Pancreas (tissue), 10 donors: Measurements from ENCODE around the gene FGF22. TPM values are rescaled to one million over a fixed set of nuclear protein-coding genes. Genes with fewer than 3 reads are reported as not detected.

Experiments used
- ATAC-seq, 4 donors: fragments of 200-7000 bp; cut with Tn5 transposase; one replicate each; pipeline versions ENCODE4 v1.8.0 to v1.9.1; 2020; ENCODE audit warnings: mild to moderate bottlenecking in 4 of 4, moderate library complexity in 4 of 4
- DNase-seq, 6 donors: peaks; one replicate each; pipeline ENCODE4 v3.0.0-alpha.2; 2020
- FAIRE-seq: peaks from 2 replicates; lab custom pipeline; 2012; peaks lifted over from hg19 to GRCh38; lab: Jason Lieb, UNC
- H3K27ac ChIP-seq, 4 donors: fragments of 200-600 bp; sonication (generic); 1 replicate in 3 of 4; 2 replicates in 1 of 4; pipeline versions ENCODE4 v1.5.0 to v1.8.0; 2020
- H3K27me3 ChIP-seq, 4 donors: fragments of 200-600 bp; one replicate each; pipeline ENCODE4 v1.8.0; 2021
- H3K36me3 ChIP-seq, 3 donors: fragments of 200-600 bp; sonication (generic) in 1 of 3; one replicate each; pipeline versions ENCODE4 v1.5.0 to v1.8.0; 2020 to 2021
- H3K4me1 ChIP-seq, 3 donors: fragments of 200-600 bp; one replicate each; pipeline ENCODE4 v1.8.0; 2021
- H3K4me3 ChIP-seq, 4 donors: fragments of 200-600 bp; sonication (generic) in 2 of 4; one replicate each; pipeline versions ENCODE4 v1.5.0 to v1.8.0; 2020 to 2021
- H3K9me3 ChIP-seq, 4 donors: fragments of 200-600 bp; one replicate each; pipeline ENCODE4 v1.8.0; 2021
- WGBS, 2 donors: extraction: QIAGEN DNeasy Blood & Tissue Kit; methylation state at CpG; one replicate each; pipeline ENCODE4 v1.1.7; 2013; 5-methylcytosine and 5-hydroxymethylcytosine counted together
- intact Hi-C, 3 donors: fragments of 100-400 bp; cut with DNase I; formaldehyde crosslinking; loops; one replicate each; pipeline versions ENCODE4 v1.11.1 to v1.14.2; 2022
- polyA plus RNA-seq, 2 donors: library from polyadenylated mRNA; stranded (reverse); fragments of 200-250 nt; gene quantifications; one replicate each; pipeline ENCODE4 v1.2.3, GENCODE V29; 2013
- total RNA-seq, 6 donors: library from RNA; stranded (reverse); fragmentation: NEBNext Ultra II Directional in 4 of 6; extraction: Animal tissue kit (Norgen Biotek cat#: 25700) in 4 of 6; gene quantifications; one replicate each; pipeline versions ENCODE4 v1.2.1 to v1.2.4, GENCODE V29; 2021 to 2023
- TF ChIP-seq, protein P1 (sequence below), 4 donors: fragments of 200-600 bp; sonication (generic) in 3 of 4; IDR thresholded peaks; one replicate each; pipeline versions ENCODE4 v1.5.0 to v1.8.0; 2021; ENCODE audit warnings: antibody characterized with exemption in 4 of 4
- donor health status: healthy with polysubstance abuse.
- donor health status: DM: no; HTN: no; CAD: no; lungs with moderate emphysema.
- donor health status: DM: no; HTN: no; CAD: no.
- donor health status: control.
- donor health status: control.
- donor health status: Bipolar disorder and iron deficiency.
- donor health status: DM: yes; HTN: yes; CAD: no.
- donor health status: DM: no; HTN: no; CAD: no.
- donor health status: DM: no; HTN: no; CAD: no.
- donor health status: DM: yes; HTN: yes; CAD: no.

FGF22 gene
- total and polyA plus RNA-seq, 8 donors, result 0.12 to 0.53 (median 0.24) TPM; not detected in 2

DNA sequence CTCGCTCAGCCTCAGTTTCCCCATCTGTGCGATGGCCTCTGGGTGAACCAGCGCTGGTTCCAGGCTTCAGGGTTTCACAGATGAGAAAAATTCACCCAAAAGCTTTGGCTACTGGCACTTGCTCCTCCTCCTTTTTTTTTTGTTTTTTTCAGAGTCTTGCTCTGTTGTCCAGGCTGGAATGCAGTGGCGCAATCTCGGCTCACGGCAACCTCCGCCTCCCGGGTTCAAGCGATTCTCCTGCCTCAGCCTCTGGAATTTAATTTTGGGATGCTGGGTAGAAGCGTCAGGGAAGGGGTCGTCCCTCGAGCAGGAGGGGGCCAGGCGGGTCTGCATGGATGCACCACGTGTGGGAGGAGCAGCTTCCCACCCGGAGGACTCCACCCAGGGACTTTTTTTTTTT, 48.5 kb downstream of the FGF22 start:
- no peaks in the 10 kb centered on the region for H3K9me3 ChIP-seq
- TF ChIP-seq, protein P1, sequence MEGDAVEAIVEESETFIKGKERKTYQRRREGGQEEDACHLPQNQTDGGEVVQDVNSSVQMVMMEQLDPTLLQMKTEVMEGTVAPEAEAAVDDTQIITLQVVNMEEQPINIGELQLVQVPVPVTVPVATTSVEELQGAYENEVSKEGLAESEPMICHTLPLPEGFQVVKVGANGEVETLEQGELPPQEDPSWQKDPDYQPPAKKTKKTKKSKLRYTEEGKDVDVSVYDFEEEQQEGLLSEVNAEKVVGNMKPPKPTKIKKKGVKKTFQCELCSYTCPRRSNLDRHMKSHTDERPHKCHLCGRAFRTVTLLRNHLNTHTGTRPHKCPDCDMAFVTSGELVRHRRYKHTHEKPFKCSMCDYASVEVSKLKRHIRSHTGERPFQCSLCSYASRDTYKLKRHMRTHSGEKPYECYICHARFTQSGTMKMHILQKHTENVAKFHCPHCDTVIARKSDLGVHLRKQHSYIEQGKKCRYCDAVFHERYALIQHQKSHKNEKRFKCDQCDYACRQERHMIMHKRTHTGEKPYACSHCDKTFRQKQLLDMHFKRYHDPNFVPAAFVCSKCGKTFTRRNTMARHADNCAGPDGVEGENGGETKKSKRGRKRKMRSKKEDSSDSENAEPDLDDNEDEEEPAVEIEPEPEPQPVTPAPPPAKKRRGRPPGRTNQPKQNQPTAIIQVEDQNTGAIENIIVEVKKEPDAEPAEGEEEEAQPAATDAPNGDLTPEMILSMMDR (IDR thresholded peaks at IDR 0.05), result no peak
- H3K4me3 ChIP-seq, result no peak overlapping the region
- H3K4me1 ChIP-seq, result no peaks in the 10 kb centered on the region
- WGBS, 2 donors, result 46 to 54% methylated on average over 15 of the region's 15 CpGs
- FAIRE-seq, result no peak
- ATAC-seq, result no peak
- H3K27me3 ChIP-seq, result no peaks in the 10 kb centered on the region
- intact Hi-C loops, result no loop called here
- H3K36me3 ChIP-seq, result no peaks in the 10 kb centered on the region
- H3K27ac ChIP-seq, result no peak overlapping the region
- DNase-seq, result no peak

DNA sequence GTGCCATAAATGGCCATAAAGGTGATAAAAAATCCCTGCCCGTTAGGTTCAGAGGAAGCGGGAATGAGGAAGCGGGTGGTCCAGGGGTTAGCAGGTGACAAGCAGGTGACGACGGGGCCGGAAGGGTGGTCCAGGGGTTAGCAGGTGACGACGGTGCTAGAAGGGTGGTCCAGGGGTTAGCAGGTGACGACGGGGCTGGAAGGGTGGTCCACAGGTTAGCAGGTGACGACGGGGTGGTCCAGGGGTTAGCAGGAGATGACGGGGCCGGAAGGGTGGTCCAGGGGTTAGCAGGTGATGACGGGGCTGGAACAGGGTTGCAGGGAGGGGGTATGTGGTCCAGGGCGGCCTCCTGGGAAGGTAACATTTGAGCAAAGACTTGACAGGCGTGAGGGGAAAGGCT, 49.3 kb downstream of the FGF22 start:
- H3K27ac ChIP-seq, result no peak overlapping the region
- 73 to 83% methylated on average over 17 of the region's 17 CpGs for WGBS, 2 donors
- no peak for FAIRE-seq
- DNase-seq, result no peak
- ATAC-seq, result no peak
- H3K9me3 ChIP-seq, result no peaks in the 10 kb centered on the region
- TF ChIP-seq, protein P1 (IDR thresholded peaks at IDR 0.05), result no peak
- intact Hi-C loops, result no loop called here
- H3K27me3 ChIP-seq, result no peaks in the 10 kb centered on the region
- H3K36me3 ChIP-seq, result no peaks in the 10 kb centered on the region
- H3K4me3 ChIP-seq, result no peak overlapping the region
- no peaks in the 10 kb centered on the region for H3K4me1 ChIP-seq

DNA sequence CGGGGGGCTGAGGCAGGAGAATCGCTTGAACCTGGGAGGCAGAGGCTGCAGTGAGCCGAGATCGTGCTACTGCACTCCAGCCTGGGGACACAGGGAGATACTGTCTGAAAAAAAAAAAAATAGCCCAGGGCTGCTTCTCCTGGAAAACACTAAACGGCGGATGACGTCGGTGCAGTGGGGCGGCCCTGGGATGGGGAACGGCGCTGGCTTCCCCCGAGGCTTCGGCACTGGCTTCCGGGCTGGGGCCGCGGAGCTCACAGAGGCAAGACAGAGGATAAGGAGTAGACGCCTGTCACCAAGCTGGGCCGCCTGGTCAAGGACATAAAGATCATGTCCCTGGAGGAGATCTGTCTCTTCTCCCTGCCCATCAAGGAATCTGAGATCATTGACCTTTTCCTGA, 50.5 kb downstream of the FGF22 start:
- TF ChIP-seq, protein P1 (IDR thresholded peaks at IDR 0.05), result no peak
- FAIRE-seq (no peak), ATAC-seq (no peak), DNase-seq (no peak)
- H3K27me3 ChIP-seq, result peaks cover 0 to 4% (median 0%) of the 10 kb centered on the region in 4 donors
- no peaks in the 10 kb centered on the region for H3K9me3 ChIP-seq
- 58 to 60% methylated on average over 18 of the region's 18 CpGs for WGBS, 2 donors
- no peaks in the 10 kb centered on the region for H3K36me3 ChIP-seq
- no peak overlapping the region for H3K27ac ChIP-seq
- intact Hi-C loops, result no loop called here
- H3K4me3 ChIP-seq, result no peak overlapping the region
- no peaks in the 10 kb centered on the region for H3K4me1 ChIP-seq

Other genes with a start within 250 kb of the FGF22 start
- 1 to 10 TPM in 2 of 6 donors, under 1 TPM in 4; 0.16 to 1.3 (median 0.59) TPM for gene C2CD4C, start 230.7 kb upstream of the FGF22 start, total RNA-seq
- gene C2CD4C, start 230.7 kb upstream of the FGF22 start, polyA plus RNA-seq, result 1 to 10 TPM; 1.5 to 2.1 TPM
- gene SHC2, start 178.8 kb upstream of the FGF22 start, total RNA-seq, result 100 to 1,000 TPM in 3 of 6 donors, 10 to 100 TPM in 3; 76.2 to 130 (median 99.9) TPM
- gene SHC2, start 178.8 kb upstream of the FGF22 start, polyA plus RNA-seq, result 100 to 1,000 TPM; 257 to 382 TPM
- gene MADCAM1, start 143.4 kb upstream of the FGF22 start, total RNA-seq, result 1 to 10 TPM in 4 of 6 donors, under 1 TPM in 2; 0.66 to 4.2 (median 1.2) TPM
- 1 to 10 TPM; 2.5 to 7.5 TPM for gene MADCAM1, start 143.4 kb upstream of the FGF22 start, polyA plus RNA-seq
- gene TPGS1, start 132.4 kb upstream of the FGF22 start, total RNA-seq, result 10 to 100 TPM in 4 of 6 donors, 1 to 10 TPM in 2; 8.8 to 16.2 (median 10.7) TPM
- gene TPGS1, start 132.4 kb upstream of the FGF22 start, polyA plus RNA-seq, result 10 to 100 TPM; 14.3 to 29.7 TPM
- 10 to 100 TPM; 26.2 to 49.4 (median 39.1) TPM for gene CDC34, start 108.1 kb upstream of the FGF22 start, total RNA-seq
- 100 to 1,000 TPM in 1 of 2 donors, 10 to 100 TPM in 1; 80.0 to 107 TPM for gene CDC34, start 108.1 kb upstream of the FGF22 start, polyA plus RNA-seq
- under 1 TPM in 4 of 6 donors, not detected in 2; 0.28 to 0.38 (median 0.33) TPM for gene GZMM, start 95.8 kb upstream of the FGF22 start, total RNA-seq
- under 1 TPM; 0.31 to 0.38 TPM for gene GZMM, start 95.8 kb upstream of the FGF22 start, polyA plus RNA-seq
- 100 to 1,000 TPM; 122 to 200 (median 149) TPM for gene BSG, start 67.3 kb upstream of the FGF22 start, total RNA-seq
- gene BSG, start 67.3 kb upstream of the FGF22 start, polyA plus RNA-seq, result 100 to 1,000 TPM; 210 to 256 TPM
- under 1 TPM; 0.12 to 0.46 (median 0.18) TPM for gene HCN2, start 50.0 kb upstream of the FGF22 start, total RNA-seq
- gene HCN2, start 50.0 kb upstream of the FGF22 start, polyA plus RNA-seq, result under 1 TPM; 0.27 to 0.82 TPM
- gene POLRMT, start 6.3 kb upstream of the FGF22 start, total RNA-seq, result 10 to 100 TPM; 19.3 to 34.7 (median 24.7) TPM
- gene POLRMT, start 6.3 kb upstream of the FGF22 start, polyA plus RNA-seq, result 100 to 1,000 TPM in 1 of 2 donors, 10 to 100 TPM in 1; 95.3 to 101 TPM
- 10 to 100 TPM; 11.9 to 21.5 (median 16.5) TPM for gene RNF126, start 23.3 kb downstream of the FGF22 start, total RNA-seq
- gene RNF126, start 23.3 kb downstream of the FGF22 start, polyA plus RNA-seq, result 10 to 100 TPM; 31.7 to 33.7 TPM
- 100 to 1,000 TPM in 1 of 6 donors, 10 to 100 TPM in 3, 1 to 10 TPM in 2; 6.6 to 148 (median 18.4) TPM for gene FSTL3, start 36.5 kb downstream of the FGF22 start, total RNA-seq
- gene FSTL3, start 36.5 kb downstream of the FGF22 start, polyA plus RNA-seq, result 100 to 1,000 TPM in 1 of 2 donors, 10 to 100 TPM in 1; 24.1 to 119 TPM
- not detected for gene PRSS57, start 55.6 kb downstream of the FGF22 start, total RNA-seq
- not detected for gene PRSS57, start 55.6 kb downstream of the FGF22 start, polyA plus RNA-seq
- gene PALM, start 69.1 kb downstream of the FGF22 start, total RNA-seq, result 10 to 100 TPM in 1 of 6 donors, 1 to 10 TPM in 5; 3.5 to 12.6 (median 5.1) TPM
- gene PALM, start 69.1 kb downstream of the FGF22 start, polyA plus RNA-seq, result 10 to 100 TPM in 1 of 2 donors, 1 to 10 TPM in 1; 9.2 to 10.1 TPM
- 1 to 10 TPM in 5 of 6 donors, under 1 TPM in 1; 0.63 to 2.6 (median 1.3) TPM for gene MISP, start 111.2 kb downstream of the FGF22 start, total RNA-seq
- gene MISP, start 111.2 kb downstream of the FGF22 start, polyA plus RNA-seq, result 1 to 10 TPM; 1.3 to 7.5 TPM
- gene PTBP1, start 157.6 kb downstream of the FGF22 start, total RNA-seq, result 100 to 1,000 TPM in 5 of 6 donors, 10 to 100 TPM in 1; 83.3 to 160 (median 130) TPM
- 100 to 1,000 TPM in 1 of 2 donors, 10 to 100 TPM in 1; 90.7 to 104 TPM for gene PTBP1, start 157.6 kb downstream of the FGF22 start, polyA plus RNA-seq
- gene PLPPR3, start 182.1 kb downstream of the FGF22 start, total RNA-seq, result under 1 TPM in 1 of 6 donors, not detected in 5; 0.38 TPM
- gene PLPPR3, start 182.1 kb downstream of the FGF22 start, polyA plus RNA-seq, result under 1 TPM in 1 of 2 donors, not detected in 1; 0.05 TPM
- gene AZU1, start 188.0 kb downstream of the FGF22 start, total RNA-seq, result not detected
- gene AZU1, start 188.0 kb downstream of the FGF22 start, polyA plus RNA-seq, result under 1 TPM in 1 of 2 donors, not detected in 1; 0.35 TPM
- gene PRTN3, start 201.1 kb downstream of the FGF22 start, total RNA-seq, result under 1 TPM in 1 of 6 donors, not detected in 5; 0.24 TPM
- under 1 TPM in 1 of 2 donors, not detected in 1; 0.14 TPM for gene PRTN3, start 201.1 kb downstream of the FGF22 start, polyA plus RNA-seq
- under 1 TPM in 2 of 6 donors, not detected in 4; 0.16 to 0.35 TPM for gene ELANE, start 212.4 kb downstream of the FGF22 start, total RNA-seq
- under 1 TPM; 0.19 to 0.57 TPM for gene ELANE, start 212.4 kb downstream of the FGF22 start, polyA plus RNA-seq
- gene CFD, start 219.8 kb downstream of the FGF22 start, total RNA-seq, result 10 to 100 TPM in 2 of 6 donors, 1 to 10 TPM in 4; 2.5 to 48.8 (median 7.3) TPM
- 10 to 100 TPM; 27.8 to 48.1 TPM for gene CFD, start 219.8 kb downstream of the FGF22 start, polyA plus RNA-seq